Muscle layer of duodenum (tissue), 2 donors: ENCODE measurements around the gene CTAGE6.
"Not testable (repeated sequence)": the region's sequence is repeated elsewhere in the genome, so short reads cannot be mapped to it uniquely, and the experiment has no call there.

Experiments
- H3K27ac ChIP-seq: one replicate; pipeline ENCODE4 v1.7.0; 2013; ENCODE audit warnings: mild to moderate bottlenecking, low read length
- H3K27me3 ChIP-seq: one replicate; pipeline ENCODE4 v1.7.0; 2013; ENCODE audit warnings: low read depth, mild to moderate bottlenecking, control low read depth, low read length
- H3K36me3 ChIP-seq, 2 donors: one replicate each; pipeline ENCODE4 v1.7.0; 2013; ENCODE audit warnings: low read length in 2 of 2, control low read depth in 1 of 2, mild to moderate bottlenecking in 1 of 2; ENCODE audit not compliant: insufficient read depth in 2 of 2, control insufficient read depth in 1 of 2
- H3K4me1 ChIP-seq, 2 donors: one replicate each; pipeline ENCODE4 v1.7.0; 2013; ENCODE audit warnings: low read length in 2 of 2, mild to moderate bottlenecking in 2 of 2, control low read depth in 1 of 2, moderate library complexity in 1 of 2; ENCODE audit not compliant: insufficient read depth in 2 of 2, control insufficient read depth in 1 of 2
- H3K4me3 ChIP-seq, 2 donors: one replicate each; pipeline ENCODE4 v1.7.0; 2013; ENCODE audit warnings: low read length in 2 of 2, low read depth in 1 of 2, mild to moderate bottlenecking in 1 of 2
- H3K9me3 ChIP-seq, 2 donors: one replicate each; pipeline ENCODE4 v1.7.0; 2013; ENCODE audit warnings: low read length in 2 of 2, control low read depth in 1 of 2, mild to moderate bottlenecking in 1 of 2; ENCODE audit not compliant: control insufficient read depth in 1 of 2
- donor health status: healthy.

The CTAGE6 gene

GRCh38 chr7:143714581-143715454 lies 42.7 kb downstream of the CTAGE6 start:
- H3K27me3 ChIP-seq, H3K27ac ChIP-seq, H3K4me3 ChIP-seq, H3K36me3 ChIP-seq, H3K4me1 ChIP-seq, H3K9me3 ChIP-seq: not testable (repeated sequence)

DNA sequence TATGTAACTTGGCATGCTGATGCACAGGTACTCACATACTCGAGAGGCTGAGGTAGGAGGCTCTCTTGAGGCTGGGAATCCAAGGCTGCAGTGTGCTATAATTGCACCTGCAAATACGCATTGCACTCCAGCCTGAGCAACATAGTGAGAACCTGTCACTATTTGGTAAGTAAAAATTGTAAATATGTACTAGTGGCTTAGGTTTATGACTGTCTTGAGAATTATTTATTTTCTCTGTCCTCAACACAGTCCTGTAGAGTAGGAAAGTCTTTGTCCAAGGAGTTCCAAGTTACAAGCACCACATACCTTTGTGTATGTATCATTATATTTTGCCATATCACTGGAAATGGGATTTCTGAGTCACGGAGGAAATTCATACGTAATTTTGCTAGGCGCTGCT lies 45.1 kb downstream of the CTAGE6 start:
- not testable (repeated sequence) for H3K36me3 ChIP-seq, H3K9me3 ChIP-seq, H3K27ac ChIP-seq, H3K4me1 ChIP-seq, H3K27me3 ChIP-seq, H3K4me3 ChIP-seq

DNA sequence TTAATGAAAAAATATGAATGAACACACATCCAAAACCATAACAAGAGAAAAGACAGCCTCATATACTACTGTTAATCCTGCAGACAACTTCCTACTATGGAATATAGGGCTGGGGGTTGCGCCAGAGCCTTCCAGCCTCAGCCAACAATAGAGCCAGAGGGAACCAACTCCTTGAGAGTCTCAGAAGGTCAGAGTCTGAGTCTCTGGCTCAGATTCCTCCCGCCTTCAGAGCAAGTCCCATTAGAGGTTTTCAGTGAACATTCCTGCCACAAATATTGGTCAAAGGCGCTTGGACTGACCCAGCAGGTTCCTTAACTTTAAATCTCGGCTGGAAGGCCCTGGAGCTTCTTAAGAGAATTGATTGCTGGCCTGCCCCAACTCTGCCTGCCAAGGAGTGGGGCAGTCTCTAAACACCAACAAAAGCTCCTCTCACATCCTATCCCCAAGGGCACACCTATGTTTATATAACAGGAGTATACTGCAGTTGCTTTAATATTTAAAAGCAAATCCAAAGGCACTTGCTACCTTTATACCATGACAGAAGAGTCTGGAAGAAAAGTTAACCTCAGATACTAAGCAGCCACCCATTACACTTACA lies 45.7 kb downstream of the CTAGE6 start:
- H3K9me3 ChIP-seq, H3K27me3 ChIP-seq, H3K36me3 ChIP-seq, H3K27ac ChIP-seq, H3K4me1 ChIP-seq, H3K4me3 ChIP-seq: not testable (repeated sequence)

- not testable (repeated sequence) for H3K27ac ChIP-seq, H3K9me3 ChIP-seq, H3K36me3 ChIP-seq, H3K4me3 ChIP-seq, H3K4me1 ChIP-seq, H3K27me3 ChIP-seq
Measured at GRCh38 chr7:143709895-143710294, 47.6 kb downstream of the CTAGE6 start.
